GM12878 (cell line): ENCODE results near the gene BPGM. TPM values are rescaled to one million over a fixed set of nuclear protein-coding genes. Genes with fewer than 3 reads are reported as not detected.

ENCODE experiments used
- BCLAF1 ChIP-seq: fragments of 450-650 bp; IDR thresholded peaks from 2 replicates; pipeline ENCODE4 v1.6.1; 2017; ENCODE audit warnings: antibody characterized with exemption, mild to moderate bottlenecking, moderate library complexity
- CBX5 ChIP-seq: sonication (generic); IDR thresholded peaks from 2 replicates; pipeline ENCODE4 v1.6.1; 2016; ENCODE audit warnings: low read depth, moderate library complexity, mild to moderate bottlenecking, inconsistent platforms
- CEBPB ChIP-seq, 2 experiments: fragments of 150-350 bp in 1 of 2; IDR thresholded peaks; 2 replicates each; pipeline ENCODE4 v1.6.1; 2012 to 2014; ENCODE audit warnings: low read depth in 2 of 2, low read length in 2 of 2, borderline replicate concordance in 1 of 2, inconsistent platforms in 1 of 2
- FOS ChIP-seq: IDR thresholded peaks from 3 replicates; pipeline ENCODE4 v1.6.1; 2011; ENCODE audit warnings: borderline replicate concordance; ENCODE audit not compliant: insufficient read length; ENCODE audit errors: extremely low read depth
- KLF5 ChIP-seq: fragments of 450-650 bp; IDR thresholded peaks from 2 replicates; pipeline ENCODE4 v1.6.1; 2014; ENCODE audit warnings: mild to moderate bottlenecking; ENCODE audit not compliant: partially characterized antibody
- MEF2B ChIP-seq: fragments of 450-650 bp; IDR thresholded peaks from 2 replicates; pipeline ENCODE4 v1.6.1; 2018; ENCODE audit warnings: mild to moderate bottlenecking, moderate library complexity; ENCODE audit not compliant: partially characterized antibody, poor library complexity, severe bottlenecking
- MTA2 ChIP-seq: fragments of 450-650 bp; IDR thresholded peaks from 2 replicates; pipeline ENCODE4 v1.6.1; 2016; ENCODE audit warnings: low read depth, mild to moderate bottlenecking, moderate library complexity
- NFYB ChIP-seq: IDR thresholded peaks from 2 replicates; pipeline ENCODE4 v1.6.1; 2011; ENCODE audit warnings: low read depth, mild to moderate bottlenecking, low read length, improper control_type of control experiment, moderate library complexity; ENCODE audit not compliant: insufficient read depth
- NKRF ChIP-seq: fragments of 450-650 bp; conservative IDR thresholded peaks from 2 replicates; pipeline ENCODE4 v1.6.1; 2017; ENCODE audit warnings: mild to moderate bottlenecking, moderate library complexity
- PKNOX1 ChIP-seq: fragments of 450-650 bp; IDR thresholded peaks from 2 replicates; pipeline ENCODE4 v1.6.1; 2016; ENCODE audit warnings: mild to moderate bottlenecking
- PML ChIP-seq: IDR thresholded peaks from 2 replicates; pipeline ENCODE4 v1.6.1; 2012; ENCODE audit warnings: low read length, inconsistent platforms
- RBBP5 ChIP-seq: fragments of 200-600 bp; sonication (generic); conservative IDR thresholded peaks from 2 replicates; pipeline ENCODE4 v1.6.1; 2016
- SKIL ChIP-seq: fragments of 450-650 bp; IDR thresholded peaks from 2 replicates; pipeline ENCODE4 v1.6.1; 2017; ENCODE audit warnings: mild to moderate bottlenecking, low read depth, inconsistent platforms; ENCODE audit not compliant: poor library complexity, severe bottlenecking
- SPI1 ChIP-seq: IDR thresholded peaks from 2 replicates; pipeline ENCODE4 v1.6.1; 2011; ENCODE audit warnings: low read depth, mild to moderate bottlenecking, low read length, moderate library complexity, borderline replicate concordance; ENCODE audit not compliant: insufficient read depth
- SREBF2 ChIP-seq: IDR thresholded peaks from 2 replicates; pipeline ENCODE4 v1.6.1; 2012; ENCODE audit warnings: mild to moderate bottlenecking, low read length
- TCF3 ChIP-seq: IDR thresholded peaks from 2 replicates; pipeline ENCODE4 v1.6.1; 2012; ENCODE audit warnings: low read depth, mild to moderate bottlenecking, low read length, borderline replicate concordance; ENCODE audit not compliant: insufficient read depth
- USF2 ChIP-seq: IDR thresholded peaks from 2 replicates; pipeline ENCODE4 v1.6.1; 2011; ENCODE audit warnings: low read depth, low read length, improper control_type of control experiment, borderline replicate concordance
- ZNF384 ChIP-seq: IDR thresholded peaks from 2 replicates; pipeline ENCODE4 v1.6.1; 2012; ENCODE audit warnings: low read depth, mild to moderate bottlenecking, low read length, improper control_type of control experiment, borderline replicate concordance
- polyA plus RNA-seq, 11 experiments: library from polyadenylated mRNA; depleted of rRNA in 4 of 11; unstranded in 6 of 11; stranded (reverse) in 5 of 11; fragments of >200 nt; fragmentation: Nextera tagmentation in 4 of 11; fragmentation: Illumina TruSeq in 1 of 11; extraction: Ambion mirVana in 4 of 11; extraction: Trizol in 1 of 11; gene quantifications; 1 replicate in 1 of 11; 2 replicates in 10 of 11; pipeline versions ENCODE4 v1.2.1 to v1.2.3, GENCODE V29; 2011 to 2016; ENCODE audit warnings: inconsistent platforms in 2 of 11, missing spikeins in 2 of 11, low read depth in 1 of 11
- total RNA-seq, 4 experiments: library from RNA; depleted of rRNA in 3 of 4; stranded (reverse); fragments of >200 nt in 3 of 4; fragmentation: Illumina TruSeq in 1 of 4; extraction: Trizol in 1 of 4; gene quantifications; 2 replicates each; pipeline versions ENCODE4 v1.2.1 to v1.2.3, GENCODE V29; 2013 to 2021

Gene BPGM
- total and polyA plus RNA-seq, 10 of the 15 experiments (the other 5 are each of a cell fraction or from before 2014, with no cell fraction given), result 9.0 to 20.1 (median 15.2) TPM

- TF ChIP-seq PKNOX1, result peak; percentile 100
- 0 out of 2 replicates have a peak, but pooled peaks have one; percentile 41 for TF ChIP-seq SREBF2
- TF ChIP-seq SPI1, result 0 out of 2 replicates have a peak, but pooled peaks have one; percentile 17
- TF ChIP-seq PML, result peak; percentile 90
- no peak for TF ChIP-seq CEBPB (IDR thresholded peaks at IDR 0.05; ENCODE audit: borderline replicate concordance in 1 of 2, low read depth in 2 of 2, low read length in 2 of 2)
- 0 out of 2 replicates have a peak, but pooled peaks have one; percentile 8 for TF ChIP-seq ZNF384
- no peak for TF ChIP-seq RBBP5
- peak; percentile 96 for TF ChIP-seq MEF2B
- TF ChIP-seq FOS, result peak; percentile 63
- TF ChIP-seq NFYB, result peak; percentile 98
- 0 out of 2 replicates have a peak, but pooled peaks have one; percentile 17 for TF ChIP-seq NKRF
- no peak for TF ChIP-seq BCLAF1
- peak; percentile 95 for TF ChIP-seq KLF5
- TF ChIP-seq TCF3, result 0 out of 2 replicates have a peak, but pooled peaks have one; percentile 62
- TF ChIP-seq MTA2, result no peak
- TF ChIP-seq CBX5, result peak; percentile 59; the same call in 1 of the 2 replicates
- peak; percentile 78 for TF ChIP-seq SKIL
- TF ChIP-seq USF2, result no peak
Measured at GRCh38 chr7:134646425-134647305, at the start of gene BPGM (continued).
